Measurements from ENCODE around the gene KMT2C. TPM values are rescaled to one million over a fixed set of nuclear protein-coding genes. Genes with fewer than 3 reads are reported as not detected.
"Not testable (repeated sequence)": the region's sequence is repeated elsewhere in the genome, so short reads cannot be mapped to it uniquely, and the experiment has no call there.

Gene KMT2C
- total and polyA plus RNA-seq, 8 donors, result 10.1 to 64.1 (median 53.3) TPM

- H3K9me3 ChIP-seq; DNase-seq; intact Hi-C loops (cut with DNase I); H3K4me3 ChIP-seq; H3K27me3 ChIP-seq; H3K36me3 ChIP-seq; FAIRE-seq; ATAC-seq; H3K4me1 ChIP-seq; H3K27ac ChIP-seq: not testable (repeated sequence)
- WGBS, 2 donors, result 96% methylated on average over 11 of the region's 11 CpGs
Observed at GRCh38 chr7:152243464-152243863, 192.3 kb downstream of the KMT2C start.

DNA sequence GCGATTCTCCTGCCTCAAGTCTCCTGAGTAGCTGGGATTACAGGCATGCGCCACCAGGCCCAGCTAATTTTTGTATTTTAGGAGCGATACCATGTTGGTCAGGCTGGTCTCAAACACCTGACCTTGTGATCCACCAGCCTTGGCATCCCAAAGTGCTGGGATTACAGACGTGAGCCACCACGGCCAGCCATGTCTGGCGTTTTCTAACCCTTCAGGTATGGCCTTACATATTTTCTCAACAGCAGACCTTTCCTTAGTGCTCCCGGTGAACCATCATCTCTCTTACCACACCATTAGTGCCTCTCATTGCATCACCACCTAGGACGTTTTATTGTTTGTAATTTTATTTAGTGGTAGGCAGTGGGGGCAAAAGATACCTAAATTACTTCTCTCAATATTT, 194.5 kb downstream of the KMT2C start:
- H3K27ac ChIP-seq; H3K27me3 ChIP-seq; ATAC-seq; H3K4me3 ChIP-seq; H3K9me3 ChIP-seq; intact Hi-C loops (cut with DNase I); DNase-seq; FAIRE-seq; H3K4me1 ChIP-seq; H3K36me3 ChIP-seq: not testable (repeated sequence)
- 82 to 86% methylated on average over 8 of the region's 8 CpGs for WGBS, 2 donors

GRCh38 chr7:152236306-152236705, 199.5 kb downstream of the KMT2C start:
- H3K27me3 ChIP-seq; H3K4me3 ChIP-seq; H3K9me3 ChIP-seq; intact Hi-C loops (cut with DNase I); FAIRE-seq; H3K4me1 ChIP-seq; H3K27ac ChIP-seq; DNase-seq; ATAC-seq: not testable (repeated sequence)
- peaks cover 0 to 10% (median 0%) of the 10 kb centered on the region in 3 donors for H3K36me3 ChIP-seq
- 62 to 68% methylated on average over 5 of the region's 5 CpGs for WGBS, 2 donors

DNA sequence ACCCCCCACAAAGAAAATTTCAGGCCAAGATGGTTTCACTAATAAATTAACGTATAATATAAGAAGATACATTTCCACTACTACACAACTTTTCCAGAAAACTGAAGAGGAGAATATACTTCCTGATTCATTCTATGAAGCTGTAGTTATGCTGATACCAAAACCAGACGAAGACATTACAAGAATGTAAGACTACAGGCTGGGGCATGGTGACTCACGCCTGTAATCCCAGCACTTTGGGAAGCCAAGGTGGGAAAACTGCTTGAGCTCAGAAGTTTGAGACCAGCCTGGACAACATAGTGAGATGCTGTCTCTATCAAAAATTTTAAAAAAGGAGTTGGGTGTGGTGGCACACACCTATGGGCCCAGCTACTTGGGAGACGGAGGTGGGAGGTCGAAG, 201.4 kb downstream of the KMT2C start:
- H3K27ac ChIP-seq; H3K4me1 ChIP-seq; H3K27me3 ChIP-seq; H3K4me3 ChIP-seq; intact Hi-C loops (cut with DNase I); DNase-seq; FAIRE-seq; ATAC-seq; H3K9me3 ChIP-seq: not testable (repeated sequence)
- peaks cover 0 to 10% (median 0%) of the 10 kb centered on the region in 3 donors for H3K36me3 ChIP-seq
- 97% methylated on average over 5 of the region's 5 CpGs for WGBS, 2 donors

DNA sequence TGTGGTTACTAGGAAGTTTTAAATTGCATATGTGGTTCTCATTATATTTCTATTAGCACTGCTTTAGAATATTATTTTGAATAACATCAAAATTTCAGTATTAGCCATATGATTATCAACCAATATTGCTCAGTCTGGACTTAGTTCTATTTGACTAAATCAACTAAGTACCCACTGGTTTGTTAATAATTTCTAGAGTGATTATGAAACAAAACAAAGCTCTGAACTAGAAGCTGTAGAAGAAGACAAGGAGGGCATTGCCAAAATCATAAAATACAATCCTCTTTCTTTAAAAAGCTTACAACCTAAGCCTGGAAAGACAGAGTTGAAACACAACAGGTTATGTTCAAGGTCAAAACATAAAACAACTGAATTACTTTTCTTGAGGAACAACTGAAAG, 204.7 kb downstream of the KMT2C start:
- Histone ChIP-seq H3K27ac (no peak overlapping the region), H3K36me3 (peaks cover 0 to 10% (median 0%) of the 10 kb centered on the region in 3 donors), H3K4me1 (no peaks in the 10 kb centered on the region), H3K4me3 (no peak overlapping the region), H3K27me3 (no peaks in the 10 kb centered on the region), H3K9me3 (no peaks in the 10 kb centered on the region)
- ATAC-seq (no peak), FAIRE-seq (no peak), DNase-seq (no peak)
- no peak for TF ChIP-seq CTCF (IDR thresholded peaks at IDR 0.05)
- intact Hi-C loops (cut with DNase I), result no loop called here

DNA sequence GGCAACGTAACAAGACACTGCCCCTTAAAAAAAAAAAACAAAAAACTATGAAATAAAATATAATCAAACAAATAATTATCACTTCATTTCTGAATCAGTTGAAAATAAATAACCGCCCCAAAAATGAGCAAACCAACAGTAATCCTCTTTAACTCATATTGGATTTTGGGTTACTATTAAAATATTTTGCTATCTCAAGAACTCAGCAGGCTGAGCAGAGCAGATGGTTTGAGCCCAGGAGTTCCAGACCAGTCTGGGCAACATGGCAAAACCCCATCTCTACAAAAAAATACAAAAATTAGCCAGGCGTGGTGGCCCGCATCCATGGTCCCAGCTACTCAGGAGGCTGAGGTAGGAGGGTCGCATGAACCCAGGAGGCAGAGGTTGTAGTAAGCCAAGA, 216.2 kb downstream of the KMT2C start:
- H3K4me3 ChIP-seq; H3K4me1 ChIP-seq; intact Hi-C loops (cut with DNase I); H3K27ac ChIP-seq; FAIRE-seq; DNase-seq; ATAC-seq; H3K9me3 ChIP-seq; H3K27me3 ChIP-seq: not testable (repeated sequence)
- WGBS, 2 donors, result 93 to 98% methylated on average over 5 of the region's 5 CpGs
- peaks cover 0 to 19% (median 3%) of the 10 kb centered on the region in 3 donors for H3K36me3 ChIP-seq

GRCh38 chr7:152208766-152209165, 227.0 kb downstream of the KMT2C start:
- H3K27me3 ChIP-seq; intact Hi-C loops (cut with DNase I); ATAC-seq; H3K4me3 ChIP-seq; H3K4me1 ChIP-seq; H3K36me3 ChIP-seq; H3K9me3 ChIP-seq; DNase-seq; FAIRE-seq; H3K27ac ChIP-seq: not testable (repeated sequence)
- 96 to 98% methylated on average over 7 of the region's 7 CpGs for WGBS, 2 donors

DNA sequence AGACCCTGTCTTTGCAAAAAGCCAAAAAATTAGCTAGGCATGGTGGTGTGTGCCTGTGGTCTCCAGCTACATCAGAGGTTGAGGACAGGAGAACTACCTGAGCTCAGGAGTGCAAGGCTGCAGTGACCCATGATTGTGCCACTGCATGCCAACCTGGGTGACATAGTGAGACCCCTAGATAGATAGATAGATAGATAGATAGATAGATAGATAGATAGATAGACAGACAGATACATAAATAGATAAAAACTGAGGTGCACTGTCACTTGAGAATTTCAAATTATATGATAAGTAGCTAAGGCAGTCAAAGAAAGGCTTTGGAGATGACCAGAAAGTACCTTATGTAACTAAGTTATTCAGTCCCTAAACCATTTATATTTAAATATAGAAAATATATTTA, 231.4 kb downstream of the KMT2C start:
- intact Hi-C loops (cut with DNase I); H3K36me3 ChIP-seq; H3K9me3 ChIP-seq; H3K4me1 ChIP-seq; H3K27ac ChIP-seq; FAIRE-seq; H3K27me3 ChIP-seq; ATAC-seq; H3K4me3 ChIP-seq; DNase-seq: not testable (repeated sequence)

Data from pancreas (tissue), 10 donors.